ENCODE data around the gene ABCG1. TPM values are rescaled to one million over a fixed set of nuclear protein-coding genes. Genes with fewer than 3 reads are reported as not detected.

Gene ABCG1
- total RNA-seq, 1 experiment from 2014 or later: 0.51 TPM

- DNase-seq (ENCODE audit: low read depth): no peak
Observed at GRCh38 chr21:42344631-42345030, 125.7 kb downstream of the ABCG1 start.

DNA sequence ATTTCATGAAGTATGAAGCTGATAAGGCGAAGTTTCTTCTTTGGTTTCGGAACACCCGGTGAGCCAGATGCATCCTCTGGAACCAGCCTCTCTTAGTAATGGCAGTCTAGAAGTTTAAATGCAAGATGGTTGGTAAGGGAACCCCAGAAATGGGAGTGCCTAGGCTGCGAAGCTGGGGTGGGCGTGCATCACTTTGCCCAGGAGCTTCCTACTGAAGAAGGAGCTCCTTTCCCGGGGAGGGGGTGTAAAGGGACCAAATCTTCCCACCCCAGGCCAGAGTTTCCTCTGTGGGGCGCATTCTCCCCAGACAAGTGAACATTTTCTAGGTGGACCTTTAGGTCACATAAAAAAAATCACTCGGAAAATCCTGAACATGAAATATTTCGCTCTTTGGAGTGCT lies 127.5 kb downstream of the ABCG1 start:
- DNase-seq (ENCODE audit: low read depth): no peak

Other genes with a start within 250 kb of the ABCG1 start
- gene ZBTB21, start 208.8 kb upstream of the ABCG1 start, total RNA-seq (2014; rRNA removed; shearing (Covaris generic)): 16.9 and 17.7 TPM in 2 replicates
- gene UMODL1, start 147.8 kb upstream of the ABCG1 start, total RNA-seq (2014; rRNA removed; shearing (Covaris generic)): 0.24 and 0.80 TPM in 2 replicates
- 2.4 and 3.4 TPM in 2 replicates for gene TFF3, start 96.3 kb downstream of the ABCG1 start, total RNA-seq (2014; rRNA removed; shearing (Covaris generic))
- gene TFF2, start 131.9 kb downstream of the ABCG1 start, total RNA-seq (2014; rRNA removed; shearing (Covaris generic)): not detected in 2 replicates
- gene TFF1, start 147.4 kb downstream of the ABCG1 start, total RNA-seq (2014; rRNA removed; shearing (Covaris generic)): not detected in 2 replicates
- gene TMPRSS3, start 176.9 kb downstream of the ABCG1 start, total RNA-seq (2014; rRNA removed; shearing (Covaris generic)): 8.7 TPM in 1 of 2 replicates, not detected in the other
- 0.18 TPM in 1 of 2 replicates, not detected in the other for gene UBASH3A, start 184.8 kb downstream of the ABCG1 start, total RNA-seq (2014; rRNA removed; shearing (Covaris generic))